Naive thymus-derived CD4-positive, alpha-beta T cell (primary cell): ENCODE data around the gene RNF157. TPM values are rescaled to one million over a fixed set of nuclear protein-coding genes. Genes with fewer than 3 reads are reported as not detected.
A peak's percentile ranks its signal among the peaks of the same experiment; 100 is the strongest.

Experiments used
- ATAC-seq: fragments of 150-1000 bp; cut with Tn5 transposase; 2 replicates; pipeline ENCODE4 v1.10.0; 2021; ENCODE audit warnings: mild to moderate bottlenecking, moderate library complexity
- CTCF ChIA-PET: fragments of 350-600 bp; sonication (Branson Sonifier 250); formaldehyde crosslinking; loops from one replicate; lab custom pipeline; 2021; ENCODE audit warnings: antibody characterized with exemption; lab: Charles Lee
- POLR2A ChIA-PET: fragments of 350-600 bp; sonication (Branson Sonifier 250); formaldehyde crosslinking; loops from one replicate; lab custom pipeline; 2021; ENCODE audit warnings: antibody characterized with exemption, inconsistent platforms; lab: Charles Lee
- DNase-seq, 9 donors: peaks; one replicate each; pipeline versions ENCODE4 v3.0.0 to v3.0.0-alpha.2; 2020 to 2022; ENCODE audit warnings: mixed read lengths in 1 of 9
- H3K27ac ChIP-seq: one replicate; pipeline ENCODE4 v1.7.0; 2013; ENCODE audit warnings: mild to moderate bottlenecking, low read depth, low read length, moderate library complexity
- H3K27me3 ChIP-seq, 2 donors: one replicate each; pipeline ENCODE4 v1.7.0; 2013; ENCODE audit warnings: low read length in 2 of 2, mild to moderate bottlenecking in 2 of 2, moderate library complexity in 2 of 2; ENCODE audit not compliant: control insufficient read depth in 2 of 2, insufficient read depth in 2 of 2
- H3K36me3 ChIP-seq, 3 experiments: 1 replicate in 2 of 3; 2 replicates in 1 of 3; pipeline ENCODE4 v1.7.0; 2013; ENCODE audit warnings: low read length in 3 of 3, mild to moderate bottlenecking in 3 of 3, moderate library complexity in 1 of 3; ENCODE audit not compliant: insufficient read depth in 3 of 3, control insufficient read depth in 2 of 3
- H3K4me1 ChIP-seq, 2 donors: one replicate each; pipeline ENCODE4 v1.7.0; 2013; ENCODE audit warnings: low read length in 2 of 2, mild to moderate bottlenecking in 2 of 2, moderate library complexity in 1 of 2; ENCODE audit not compliant: control insufficient read depth in 2 of 2, insufficient read depth in 2 of 2
- H3K4me3 ChIP-seq: 2 replicates; pipeline ENCODE4 v1.7.0; 2013; ENCODE audit warnings: mild to moderate bottlenecking, low read length
- H3K9me3 ChIP-seq, 3 experiments: 1 replicate in 2 of 3; 2 replicates in 1 of 3; pipeline ENCODE4 v1.7.0; 2013; ENCODE audit warnings: low read length in 3 of 3; ENCODE audit not compliant: control insufficient read depth in 2 of 3
- H3K27ac Mint-ChIP-seq, 9 donors: one replicate each; pipeline ENCODE4 v1.8.0; 2020 to 2022; ENCODE audit warnings: mixed read lengths in 9 of 9, mild to moderate bottlenecking in 8 of 9, moderate library complexity in 5 of 9, inconsistent platforms in 2 of 9
- H3K27me3 Mint-ChIP-seq, 5 donors: one replicate each; pipeline ENCODE4 v1.8.0; 2021 to 2022; ENCODE audit warnings: mixed read lengths in 5 of 5, mild to moderate bottlenecking in 1 of 5
- H3K36me3 Mint-ChIP-seq, 5 donors: one replicate each; pipeline ENCODE4 v1.8.0; 2020 to 2022; ENCODE audit warnings: mixed read lengths in 5 of 5, mild to moderate bottlenecking in 3 of 5, inconsistent platforms in 1 of 5
- H3K4me1 Mint-ChIP-seq, 7 donors: one replicate each; pipeline ENCODE4 v1.8.0; 2020 to 2022; ENCODE audit warnings: mixed read lengths in 7 of 7, mild to moderate bottlenecking in 3 of 7, inconsistent platforms in 1 of 7
- H3K4me3 Mint-ChIP-seq, 10 donors: one replicate each; pipeline ENCODE4 v1.8.0; 2020 to 2022; ENCODE audit warnings: mild to moderate bottlenecking in 10 of 10, mixed read lengths in 10 of 10, moderate library complexity in 6 of 10, inconsistent platforms in 2 of 10
- H3K9me3 Mint-ChIP-seq, 11 donors: one replicate each; pipeline ENCODE4 v1.8.0; 2020 to 2022; ENCODE audit warnings: mixed read lengths in 11 of 11, mild to moderate bottlenecking in 4 of 11, inconsistent platforms in 1 of 11, moderate library complexity in 1 of 11
- intact Hi-C, 2 donors: fragments of 100-400 bp; cut with micrococcal nuclease; formaldehyde crosslinking; loops; one replicate each; pipeline ENCODE4 v1.15.1; 2023
- polyA plus RNA-seq, 2 donors: library from polyadenylated mRNA; unstranded; fragments of 300-500 nt; fragmentation: Illumina TruSeq; gene quantifications; one replicate each; pipeline ENCODE4 v1.2.3, GENCODE V29; 2021
- total RNA-seq, 6 experiments: library from RNA in 5 of 6; stranded (reverse) in 5 of 6; gene quantifications; 1 replicate in 5 of 6; 2 replicates in 1 of 6; pipeline ENCODE4 v1.2.3 and lab custom pipeline; 2021 to 2026

RNF157 gene
- total and polyA plus RNA-seq, 7 experiments from 2014 or later = 10.4 to 96.3 (median 50.6) TPM

DNA sequence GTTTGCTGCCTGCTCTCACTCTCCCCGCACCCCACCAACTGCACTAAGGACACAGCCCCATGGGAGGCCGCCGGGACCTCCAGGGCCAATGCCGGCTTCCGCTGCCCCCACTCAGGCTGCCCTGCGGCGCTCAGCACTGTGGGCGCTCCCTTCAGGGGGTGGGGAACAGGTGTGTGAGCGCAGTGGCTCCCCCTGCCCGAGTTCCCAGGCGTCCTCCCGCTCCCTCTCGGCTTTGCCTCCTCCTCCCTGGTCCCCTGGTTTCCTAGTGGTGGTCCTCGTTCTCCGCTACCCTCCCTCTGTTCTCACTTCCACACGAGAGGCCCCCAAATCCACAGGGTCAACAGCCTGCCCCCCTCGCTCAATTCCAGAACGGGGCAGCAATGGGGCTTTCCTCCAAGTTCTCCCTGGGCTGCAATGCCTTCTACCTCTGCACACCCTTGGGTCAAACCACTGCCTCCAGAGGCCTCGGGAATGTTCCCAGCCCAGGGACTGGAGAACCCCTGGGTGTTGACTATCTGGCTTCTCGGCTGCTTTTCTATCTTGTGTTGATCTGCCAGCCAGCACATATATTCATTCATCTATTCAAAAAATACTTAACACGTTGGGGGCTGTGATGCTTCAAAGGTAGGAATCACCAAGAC, 109.1 kb downstream of the RNF157 start:
- Mint-ChIP-seq H3K4me3 (no peak overlapping the region), H3K27ac (peak overlapping the region in 3 of 9 donors; percentile 14 to 71 (median 17)), H3K9me3 (no peaks in the 10 kb centered on the region), H3K4me1 (peaks cover 27 to 34% (median 28%) of the 10 kb centered on the region in 7 donors), H3K36me3 (no peaks in the 10 kb centered on the region), H3K27me3 (peaks cover 0 to 2% (median 0%) of the 10 kb centered on the region in 5 donors)
- DNase-seq (no peak), ATAC-seq (no peak)
- no peaks in the 10 kb centered on the region for H3K9me3 ChIP-seq
- H3K27ac ChIP-seq = no peak overlapping the region
- H3K4me1 ChIP-seq = peaks cover 0 to 23% of the 10 kb centered on the region in 2 donors
- ChIA-PET POLR2A (interaction anchor here (0.7 to 6.5 kb wide), 3 partner anchors 12 to 107 kb away, joined by 4 to 51 read pairs (median 4); partner anchors contain the start of gene FOXJ1), CTCF (interaction anchor here (1.2 to 2.7 kb wide), 3 partner anchors 49 to 153 kb away, joined by 3 to 8 read pairs (median 6); no protein-coding TSS in a partner anchor)
- H3K36me3 ChIP-seq = no peaks in the 10 kb centered on the region
- no peak overlapping the region for H3K4me3 ChIP-seq
- no peaks in the 10 kb centered on the region for H3K27me3 ChIP-seq
- intact Hi-C loops = no loop called here

DNA sequence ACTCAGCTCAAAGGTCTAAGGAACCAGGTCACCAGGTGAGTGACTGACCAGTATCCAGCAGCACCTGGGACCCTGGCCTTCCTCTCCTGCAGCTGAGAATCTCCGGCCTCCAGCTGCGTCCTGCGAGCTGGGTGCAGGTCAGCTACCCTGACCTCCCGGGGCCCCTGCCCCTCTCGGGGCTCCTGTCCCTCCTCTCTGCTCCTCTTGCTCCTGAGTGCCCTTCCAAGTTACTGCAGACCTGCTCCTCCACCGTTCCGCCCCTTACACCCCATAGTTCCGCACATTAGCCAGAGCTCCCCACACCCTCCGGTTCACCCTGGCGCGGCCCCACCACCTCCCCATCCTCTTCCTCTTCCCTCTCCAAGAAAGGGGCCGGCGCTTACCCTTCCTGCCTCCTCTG, 109.8 kb downstream of the RNF157 start:
- Histone ChIP-seq H3K4me1 (peaks cover 0 to 18% of the 10 kb centered on the region in 2 donors), H3K4me3 (no peak overlapping the region), H3K9me3 (no peaks in the 10 kb centered on the region), H3K36me3 (no peaks in the 10 kb centered on the region), H3K27ac (no peak overlapping the region), H3K27me3 (no peaks in the 10 kb centered on the region)
- DNase-seq (no peak), ATAC-seq (no peak)
- Mint-ChIP-seq H3K36me3 (no peaks in the 10 kb centered on the region), H3K9me3 (no peaks in the 10 kb centered on the region), H3K27me3 (peaks cover 0 to 2% (median 0%) of the 10 kb centered on the region in 5 donors), H3K4me1 (peaks cover 28 to 37% (median 31%) of the 10 kb centered on the region in 7 donors), H3K4me3 (no peak overlapping the region), H3K27ac (no peak overlapping the region)
- ChIA-PET POLR2A (interaction anchor here (0.6 to 6.5 kb wide), 7 partner anchors 13 to 140 kb away, joined by 3 to 51 read pairs (median 4); partner anchors contain the start of gene FOXJ1), CTCF (interaction anchor here (0.7 to 2.7 kb wide), 4 partner anchors 10 to 154 kb away, joined by 3 to 8 read pairs (median 5); no protein-coding TSS in a partner anchor)
- intact Hi-C loops = no loop called here

DNA sequence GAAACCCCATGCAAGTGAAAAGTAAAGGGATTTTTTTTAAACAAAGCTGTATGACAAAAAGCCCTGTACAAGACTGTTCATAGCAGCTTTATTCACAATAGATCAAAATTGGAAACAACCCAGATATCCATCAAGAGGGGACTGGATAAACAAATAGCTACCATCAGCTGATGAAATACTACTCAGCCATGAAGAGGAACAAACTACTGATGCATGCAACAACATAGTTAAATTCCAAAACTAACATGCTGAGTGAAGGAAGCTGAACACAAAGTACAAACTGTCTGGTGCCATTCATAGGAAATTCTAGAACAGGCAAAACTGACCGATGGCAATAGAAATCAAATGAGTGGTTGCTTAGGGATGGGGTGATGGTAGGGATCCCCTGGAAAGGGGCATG, 114.4 kb downstream of the RNF157 start:
- peaks cover 0 to 2% (median 0%) of the 10 kb centered on the region in 11 donors for H3K9me3 Mint-ChIP-seq
- peaks cover 11 to 40% (median 30%) of the 10 kb centered on the region in 7 donors for H3K4me1 Mint-ChIP-seq

DNA sequence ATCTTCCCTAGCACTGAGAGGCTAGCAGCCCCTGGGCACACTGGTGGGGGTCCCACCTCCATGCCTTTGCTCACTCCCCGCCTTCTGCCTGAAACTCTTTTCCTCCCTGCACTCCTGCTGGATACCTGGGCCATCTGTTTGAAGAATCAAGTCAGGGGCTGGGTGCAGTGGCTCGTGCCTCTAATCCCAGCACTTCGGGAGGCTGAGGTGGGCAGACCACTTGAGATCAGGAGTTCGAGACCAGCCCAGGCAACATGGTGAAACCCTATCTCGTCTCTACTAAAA, 115.0 kb downstream of the RNF157 start:
- Mint-ChIP-seq H3K4me3 (no peak overlapping the region), H3K9me3 (peaks cover 0 to 2% (median 0%) of the 10 kb centered on the region in 11 donors), H3K27ac (peak overlapping the region in 2 of 9 donors; percentile 80 to 95), H3K36me3 (no peaks in the 10 kb centered on the region), H3K27me3 (no peaks in the 10 kb centered on the region), H3K4me1 (peaks cover 15 to 44% (median 32%) of the 10 kb centered on the region in 7 donors)
- CTCF ChIA-PET = interaction anchor here (0.9 to 13.6 kb wide), 7 partner anchors 18 to 155 kb away, joined by 3 to 191 read pairs (median 9); no protein-coding TSS in a partner anchor
- H3K4me3 ChIP-seq = no peak overlapping the region
- POLR2A ChIA-PET = interaction anchor here (0.9 to 7.9 kb wide), 8 partner anchors 9 to 148 kb away, joined by 3 to 90 read pairs (median 6); partner anchors contain the start of genes EXOC7 and FOXJ1
- H3K4me1 ChIP-seq = peaks cover 0 to 30% of the 10 kb centered on the region in 2 donors
- no peaks in the 10 kb centered on the region for H3K36me3 ChIP-seq
- ATAC-seq (no peak), DNase-seq (no peak)
- intact Hi-C loops = no loop called here
- H3K27me3 ChIP-seq = no peaks in the 10 kb centered on the region
- no peaks in the 10 kb centered on the region for H3K9me3 ChIP-seq
- H3K27ac ChIP-seq = no peak overlapping the region

More for the DNA sequence above, 114.4 kb downstream of the RNF157 start:
- H3K4me1 ChIP-seq = peaks cover 0 to 25% of the 10 kb centered on the region in 2 donors
- H3K9me3 ChIP-seq = no peaks in the 10 kb centered on the region
- no peak overlapping the region for H3K27ac ChIP-seq
- CTCF ChIA-PET = interaction anchor here (0.7 to 13.6 kb wide), 10 partner anchors 17 to 155 kb away, joined by 3 to 191 read pairs (median 4); no protein-coding TSS in a partner anchor
- Mint-ChIP-seq H3K27me3 (peaks cover 0 to 2% (median 0%) of the 10 kb centered on the region in 5 donors), H3K4me3 (peak overlapping the region in 2 of 10 donors; percentile 25 to 34), H3K27ac (peak overlapping the region in 8 of 9 donors; percentile 73 to 95 (median 86)), H3K36me3 (no peaks in the 10 kb centered on the region)
- no peaks in the 10 kb centered on the region for H3K27me3 ChIP-seq
- DNase-seq (no peak), ATAC-seq (no peak)
- POLR2A ChIA-PET = interaction anchor here (0.8 to 7.9 kb wide), 13 partner anchors 10 to 148 kb away, joined by 3 to 90 read pairs (median 5); partner anchors contain the start of genes EXOC7 and FOXJ1
- intact Hi-C loops = no loop called here
- H3K36me3 ChIP-seq = no peaks in the 10 kb centered on the region
- no peak overlapping the region for H3K4me3 ChIP-seq

DNA sequence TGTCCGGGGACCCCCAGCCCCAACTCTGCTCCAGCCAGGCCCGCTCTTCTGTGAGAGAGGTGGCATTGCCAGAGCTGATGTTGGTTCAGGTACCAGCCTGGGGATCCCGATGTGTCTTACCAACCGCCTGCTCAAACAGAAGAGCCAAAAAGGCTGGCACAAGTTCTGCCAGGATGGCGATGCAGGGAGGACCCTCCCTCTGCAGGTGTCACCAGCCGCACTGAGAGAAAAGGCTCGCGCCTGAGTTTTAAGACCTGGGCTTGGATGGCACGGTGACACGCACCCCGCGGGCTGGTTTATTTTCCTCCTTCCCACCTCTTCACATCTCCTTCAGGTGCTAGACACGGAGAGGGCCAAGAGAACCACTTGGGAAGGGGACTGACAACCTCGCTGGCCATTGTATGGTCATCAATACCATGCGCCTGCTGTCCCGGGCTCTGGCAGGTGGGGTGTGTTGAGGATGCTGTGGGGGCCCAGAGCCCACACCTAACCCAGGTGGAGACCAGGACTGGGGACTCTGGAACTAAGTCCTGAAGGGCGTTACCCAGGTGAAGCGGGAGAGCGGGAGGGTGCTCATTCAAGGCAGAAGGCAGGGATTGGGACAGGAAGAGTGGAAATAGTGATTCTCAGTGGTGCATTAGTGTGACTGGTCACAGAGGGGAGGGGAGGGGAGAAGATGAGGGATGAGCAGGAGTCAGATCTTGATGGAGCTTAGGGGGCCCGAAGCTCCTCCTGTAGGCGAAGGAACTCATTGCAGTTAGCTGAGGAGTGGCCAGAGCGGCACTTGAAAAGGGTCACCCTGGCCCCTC, 115.5 kb downstream of the RNF157 start:
- H3K27me3 ChIP-seq = no peaks in the 10 kb centered on the region

More for the DNA sequence above, 115.5 kb downstream of the RNF157 start:
- H3K4me3 ChIP-seq = no peak overlapping the region
- POLR2A ChIA-PET = interaction anchor here (0.9 to 7.9 kb wide), 10 partner anchors 18 to 155 kb away, joined by 3 to 90 read pairs (median 6); partner anchors contain the start of genes EXOC7 and FOXJ1
- Mint-ChIP-seq H3K9me3 (peaks cover 0 to 2% (median 0%) of the 10 kb centered on the region in 11 donors), H3K36me3 (no peaks in the 10 kb centered on the region), H3K4me3 (peak overlapping the region in 1 of 10 donors; percentile 38), H3K4me1 (peaks cover 15 to 44% (median 32%) of the 10 kb centered on the region in 7 donors), H3K27ac (peak overlapping the region in 3 of 9 donors; percentile 80 to 95 (median 81)), H3K27me3 (no peaks in the 10 kb centered on the region)
- H3K27ac ChIP-seq = no peak overlapping the region
- peaks cover 0 to 30% of the 10 kb centered on the region in 2 donors for H3K4me1 ChIP-seq
- no peak for DNase-seq
- no peaks in the 10 kb centered on the region for H3K36me3 ChIP-seq
- no peak for ATAC-seq
- CTCF ChIA-PET = interaction anchor here (1.0 to 13.6 kb wide), 13 partner anchors 10 to 156 kb away, joined by 3 to 191 read pairs (median 5); no protein-coding TSS in a partner anchor
- intact Hi-C loops = loop anchor here in 1 of 2 donors (5.0 kb wide), 1 partner anchor 173 kb away; no protein-coding TSS in a partner anchor
- H3K9me3 ChIP-seq = no peaks in the 10 kb centered on the region
